ENCODE results near the gene OR7C2. TPM values are rescaled to one million over a fixed set of nuclear protein-coding genes. Genes with fewer than 3 reads are reported as not detected.

Gene OR7C2
- total RNA-seq (2022; extraction: Qiagen RNA extraction; ENCODE audit: low read depth), result not detected in 5 replicates

GRCh38 chr19:14941189-14941588 is at the start of gene OR7C2:
Gene OR7C2, plus strand, starts transcription at chr19:14941489. Its CDS starts 0 bp downstream, at chr19:14941489.

GRCh38 chr19:14979476-14980255 is 38.4 kb downstream of the OR7C2 start, which contains the start of gene SLC1A6:
Gene SLC1A6, minus strand, starts transcription at chr19:14979864. Its CDS starts 6,954 bp downstream, at chr19:14972910.

Other genes starting within 250 kb of the OR7C2 start
- 0.40 to 0.87 TPM (median 0.51 TPM) in 5 replicates for gene ADGRE2, start 162.9 kb upstream of the OR7C2 start, total RNA-seq (2022; extraction: Qiagen RNA extraction; ENCODE audit: low read depth)
- not detected in 5 replicates for gene OR7A5, start 106.3 kb upstream of the OR7C2 start, total RNA-seq (2022; extraction: Qiagen RNA extraction; ENCODE audit: low read depth)
- not detected in 5 replicates for gene OR7C1, start 106.3 kb upstream of the OR7C2 start, total RNA-seq (2022; extraction: Qiagen RNA extraction; ENCODE audit: low read depth)
- gene OR7A10, start 92.6 kb upstream of the OR7C2 start, total RNA-seq (2022; extraction: Qiagen RNA extraction; ENCODE audit: low read depth), result not detected in 5 replicates
- not detected in 5 replicates for gene OR7A17, start 55.4 kb upstream of the OR7C2 start, total RNA-seq (2022; extraction: Qiagen RNA extraction; ENCODE audit: low read depth)
- not detected in 5 replicates for gene SLC1A6, start 38.4 kb downstream of the OR7C2 start, total RNA-seq (2022; extraction: Qiagen RNA extraction; ENCODE audit: low read depth)
- gene CASP14, start 108.0 kb downstream of the OR7C2 start, total RNA-seq (2022; extraction: Qiagen RNA extraction; ENCODE audit: low read depth), result not detected in 5 replicates
- not detected in 5 replicates for gene OR1I1, start 140.7 kb downstream of the OR7C2 start, total RNA-seq (2022; extraction: Qiagen RNA extraction; ENCODE audit: low read depth)
- 13.0 to 17.7 TPM (median 13.8 TPM) in 5 replicates for gene SYDE1, start 165.9 kb downstream of the OR7C2 start, total RNA-seq (2022; extraction: Qiagen RNA extraction; ENCODE audit: low read depth)

All from A549 treated with CpdA at 1 μM for 4 hours (cell line).